Liver (tissue), 9 donors: Measurements from ENCODE around the gene ABTB2. TPM values are rescaled to one million over a fixed set of nuclear protein-coding genes. Genes with fewer than 3 reads are reported as not detected.

Experiments
- DNase-seq: peaks from one replicate; pipeline ENCODE4 v3.0.0-alpha.2; 2017; ENCODE audit warnings: low spot score
- H3K27ac ChIP-seq, 2 donors: one replicate each; pipeline ENCODE4 v1.7.0; 2013; ENCODE audit warnings: inconsistent platforms in 2 of 2, low read length in 2 of 2, control low read depth in 1 of 2, low read depth in 1 of 2, mild to moderate bottlenecking in 1 of 2
- H3K27me3 ChIP-seq, 4 donors: one replicate each; pipeline versions ENCODE4 v1.6.1 to v1.7.0; 2013; ENCODE audit warnings: low read length in 3 of 4, inconsistent platforms in 1 of 4, mild to moderate bottlenecking in 1 of 4, moderate library complexity in 1 of 4; ENCODE audit not compliant: control insufficient read depth in 4 of 4, insufficient read depth in 4 of 4
- H3K36me3 ChIP-seq, 4 donors: one replicate each; pipeline versions ENCODE4 v1.6.1 to v1.7.0; 2013; ENCODE audit warnings: low read length in 3 of 4, mild to moderate bottlenecking in 3 of 4, low read depth in 1 of 4, moderate library complexity in 1 of 4; ENCODE audit not compliant: control insufficient read depth in 4 of 4, insufficient read depth in 3 of 4
- H3K4me1 ChIP-seq, 4 donors: one replicate each; pipeline versions ENCODE4 v1.6.1 to v1.7.0; 2013; ENCODE audit warnings: low read length in 3 of 4, mild to moderate bottlenecking in 3 of 4, moderate library complexity in 1 of 4; ENCODE audit not compliant: control insufficient read depth in 4 of 4, insufficient read depth in 4 of 4
- H3K4me3 ChIP-seq, 3 donors: one replicate each; pipeline versions ENCODE4 v1.6.1 to v1.7.0; 2013; ENCODE audit warnings: low read length in 3 of 3, control low read depth in 1 of 3, low read depth in 1 of 3, mild to moderate bottlenecking in 1 of 3
- H3K9ac ChIP-seq, 2 donors: one replicate each; pipeline ENCODE4 v1.7.0; 2013; ENCODE audit warnings: low read length in 2 of 2, mild to moderate bottlenecking in 2 of 2, moderate library complexity in 2 of 2, control low read depth in 1 of 2, low read depth in 1 of 2
- H3K9me3 ChIP-seq, 4 donors: one replicate each; pipeline versions ENCODE4 v1.6.1 to v1.7.0; 2013; ENCODE audit warnings: low read length in 3 of 4; ENCODE audit not compliant: control insufficient read depth in 4 of 4
- EGR1 ChIP-seq, 2 donors: IDR thresholded peaks; 2 replicates each; pipeline ENCODE4 v1.6.1; 2016 to 2018; ENCODE audit warnings: antibody characterized with exemption in 2 of 2, low read depth in 2 of 2
- FOXA2 ChIP-seq: IDR thresholded peaks from 2 replicates; pipeline ENCODE4 v1.6.1; 2016; ENCODE audit warnings: antibody characterized with exemption
- HNF4A ChIP-seq, 2 donors: conservative IDR thresholded peaks; 2 replicates each; pipeline ENCODE4 v1.6.1; 2016; ENCODE audit warnings: antibody characterized with exemption in 2 of 2, mild to moderate bottlenecking in 2 of 2
- HNF4G ChIP-seq: IDR thresholded peaks from 2 replicates; pipeline ENCODE4 v1.6.1; 2016; ENCODE audit warnings: antibody characterized with exemption
- JUND ChIP-seq, 2 donors: IDR thresholded peaks; 2 replicates each; pipeline ENCODE4 v1.6.1; 2016; ENCODE audit warnings: antibody characterized with exemption in 2 of 2
- NR2F2 ChIP-seq: IDR thresholded peaks from 2 replicates; pipeline ENCODE4 v1.6.1; 2016; ENCODE audit warnings: antibody characterized with exemption
- RAD21 ChIP-seq, 2 donors: IDR thresholded peaks; 2 replicates each; pipeline ENCODE4 v1.6.1; 2016; ENCODE audit warnings: antibody characterized with exemption in 2 of 2, mild to moderate bottlenecking in 2 of 2
- RXRA ChIP-seq, 2 donors: IDR thresholded peaks; 2 replicates each; pipeline ENCODE4 v1.6.1; 2017 to 2018; ENCODE audit warnings: antibody characterized with exemption in 2 of 2, mild to moderate bottlenecking in 1 of 2
- SP1 ChIP-seq: IDR thresholded peaks from 2 replicates; pipeline ENCODE4 v1.6.1; 2018; ENCODE audit warnings: antibody characterized with exemption, mild to moderate bottlenecking
- TAF1 ChIP-seq: conservative IDR thresholded peaks from 2 replicates; pipeline ENCODE4 v1.6.1; 2016; ENCODE audit warnings: antibody characterized with exemption, mild to moderate bottlenecking
- ZBTB33 ChIP-seq: IDR thresholded peaks from 2 replicates; pipeline ENCODE4 v1.6.1; 2016; ENCODE audit warnings: antibody characterized with exemption
- WGBS: extraction: QIAGEN DNeasy Blood & Tissue Kit; methylation state at CpG from one replicate; pipeline ENCODE4 v1.1.7; 2013; 5-methylcytosine and 5-hydroxymethylcytosine counted together
- polyA plus RNA-seq, 2 donors: library from polyadenylated mRNA; stranded (reverse) in 1 of 2; unstranded in 1 of 2; fragments of 200-250 nt in 1 of 2; fragments of >200 nt in 1 of 2; fragmentation: Nextera tagmentation in 1 of 2; extraction: Ambion mirVana in 1 of 2; gene quantifications; one replicate each; pipeline versions ENCODE4 v1.2.1 to v1.2.3, GENCODE V29; 2013 to 2015
- total RNA-seq, 2 donors: library from RNA; depleted of rRNA; stranded (reverse); fragments of >200 nt; gene quantifications; one replicate each; pipeline ENCODE4 v1.2.3, GENCODE V29; 2014
- TF ChIP-seq, protein P1 (sequence below): fragments of 150-350 bp; IDR thresholded peaks from 2 replicates; pipeline ENCODE4 v1.5.1; 2017; ENCODE audit warnings: improper control_type of control experiment, low read depth, low read length; ENCODE audit not compliant: missing input control
- TF ChIP-seq, protein P2 (sequence below): IDR thresholded peaks from 2 replicates; pipeline ENCODE4 v1.6.1; 2016; ENCODE audit warnings: antibody characterized with exemption
- TF ChIP-seq, protein P3 (sequence below): IDR thresholded peaks from 2 replicates; pipeline ENCODE4 v1.6.1; 2016; ENCODE audit warnings: antibody characterized with exemption
- donor health status: healthy.
- donor health status: healthy.
- donor health status: healthy.
- donor health status: healthy.
- donor health status: healthy.

Gene ABTB2
- total and polyA plus RNA-seq, 4 donors, result 2.4 to 8.9 (median 6.1) TPM

DNA sequence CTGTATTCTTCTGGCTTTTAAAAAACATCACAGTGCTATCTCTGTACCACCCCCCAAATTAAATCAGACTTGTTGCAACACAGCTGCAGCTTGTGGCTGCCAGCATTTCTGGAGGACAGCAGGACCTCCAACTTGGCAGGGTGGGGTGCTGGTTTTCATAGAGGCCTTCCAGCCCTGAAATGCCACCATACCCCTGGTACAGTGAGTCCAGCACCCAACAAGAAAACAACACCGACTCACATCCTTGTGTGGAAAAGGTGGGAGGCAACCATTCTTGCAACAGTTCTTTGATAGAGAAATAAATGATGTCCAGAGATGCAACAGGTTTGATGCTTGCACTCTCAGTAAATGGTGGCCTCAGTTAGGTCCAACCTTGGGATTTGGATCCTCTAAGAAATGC, 96.0 kb downstream of the ABTB2 start:
- H3K9me3 ChIP-seq, result no peaks in the 10 kb centered on the region
- H3K36me3 ChIP-seq, result no peaks in the 10 kb centered on the region
- H3K27ac ChIP-seq, result no peak overlapping the region
- no peak for TF ChIP-seq HNF4G
- no peak for TF ChIP-seq NR2F2
- TF ChIP-seq, protein P1, sequence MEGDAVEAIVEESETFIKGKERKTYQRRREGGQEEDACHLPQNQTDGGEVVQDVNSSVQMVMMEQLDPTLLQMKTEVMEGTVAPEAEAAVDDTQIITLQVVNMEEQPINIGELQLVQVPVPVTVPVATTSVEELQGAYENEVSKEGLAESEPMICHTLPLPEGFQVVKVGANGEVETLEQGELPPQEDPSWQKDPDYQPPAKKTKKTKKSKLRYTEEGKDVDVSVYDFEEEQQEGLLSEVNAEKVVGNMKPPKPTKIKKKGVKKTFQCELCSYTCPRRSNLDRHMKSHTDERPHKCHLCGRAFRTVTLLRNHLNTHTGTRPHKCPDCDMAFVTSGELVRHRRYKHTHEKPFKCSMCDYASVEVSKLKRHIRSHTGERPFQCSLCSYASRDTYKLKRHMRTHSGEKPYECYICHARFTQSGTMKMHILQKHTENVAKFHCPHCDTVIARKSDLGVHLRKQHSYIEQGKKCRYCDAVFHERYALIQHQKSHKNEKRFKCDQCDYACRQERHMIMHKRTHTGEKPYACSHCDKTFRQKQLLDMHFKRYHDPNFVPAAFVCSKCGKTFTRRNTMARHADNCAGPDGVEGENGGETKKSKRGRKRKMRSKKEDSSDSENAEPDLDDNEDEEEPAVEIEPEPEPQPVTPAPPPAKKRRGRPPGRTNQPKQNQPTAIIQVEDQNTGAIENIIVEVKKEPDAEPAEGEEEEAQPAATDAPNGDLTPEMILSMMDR, result no peak
- TF ChIP-seq RXRA (IDR thresholded peaks at IDR 0.05), result no peak
- no peak for TF ChIP-seq RAD21 (IDR thresholded peaks at IDR 0.05)
- TF ChIP-seq SP1, result no peak
- TF ChIP-seq FOXA2, result no peak
- TF ChIP-seq ZBTB33, result no peak
- TF ChIP-seq JUND (IDR thresholded peaks at IDR 0.05), result no peak
- H3K9ac ChIP-seq, result no peak overlapping the region
- DNase-seq, result no peak
- WGBS, result 98% methylated on average over 1 of the region's 1 CpG
- no peaks in the 10 kb centered on the region for H3K27me3 ChIP-seq
- no peak overlapping the region for H3K4me3 ChIP-seq
- H3K4me1 ChIP-seq, result peaks cover 4 to 18% (median 11%) of the 10 kb centered on the region in 4 donors

DNA sequence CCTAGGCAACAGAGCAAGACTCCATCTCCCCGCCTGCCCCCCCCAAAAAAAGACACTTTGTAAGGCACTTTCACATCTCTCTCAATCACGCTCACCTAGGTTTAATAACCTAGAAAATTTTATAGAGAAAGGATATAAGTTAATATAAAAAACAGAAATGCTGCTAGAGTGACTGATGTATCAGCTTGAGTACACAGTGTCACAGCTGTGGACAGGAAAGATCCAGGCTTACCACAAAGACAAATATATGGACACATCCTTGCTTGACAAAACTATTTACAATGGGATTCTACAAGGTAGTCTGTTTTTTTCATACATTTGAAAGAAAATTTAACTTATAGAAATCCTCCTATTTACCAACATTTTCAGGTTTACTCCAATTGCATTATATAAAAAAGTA, 96.7 kb downstream of the ABTB2 start:
- 96% methylated on average over 2 of the region's 2 CpGs for WGBS
- Histone ChIP-seq H3K36me3 (no peaks in the 10 kb centered on the region), H3K4me1 (peaks cover 4 to 18% (median 11%) of the 10 kb centered on the region in 4 donors), H3K9me3 (no peaks in the 10 kb centered on the region), H3K4me3 (no peak overlapping the region), H3K27me3 (no peaks in the 10 kb centered on the region), H3K27ac (no peak overlapping the region), H3K9ac (no peak overlapping the region)
- no peak for DNase-seq
- TF ChIP-seq RXRA (IDR thresholded peaks at IDR 0.05) (no peak), NR2F2 (no peak), EGR1 (IDR thresholded peaks at IDR 0.05; ENCODE audit: low read depth in 2 of 2) (no peak), TAF1 (no peak), JUND (IDR thresholded peaks at IDR 0.05) (no peak), HNF4G (no peak), HNF4A (conservative IDR thresholded peaks at IDR 0.05) (no peak), ZBTB33 (no peak), SP1 (no peak), FOXA2 (no peak), RAD21 (IDR thresholded peaks at IDR 0.05) (no peak)
- TF ChIP-seq, protein P2, sequence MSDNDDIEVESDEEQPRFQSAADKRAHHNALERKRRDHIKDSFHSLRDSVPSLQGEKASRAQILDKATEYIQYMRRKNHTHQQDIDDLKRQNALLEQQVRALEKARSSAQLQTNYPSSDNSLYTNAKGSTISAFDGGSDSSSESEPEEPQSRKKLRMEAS, result no peak
- TF ChIP-seq, protein P3, sequence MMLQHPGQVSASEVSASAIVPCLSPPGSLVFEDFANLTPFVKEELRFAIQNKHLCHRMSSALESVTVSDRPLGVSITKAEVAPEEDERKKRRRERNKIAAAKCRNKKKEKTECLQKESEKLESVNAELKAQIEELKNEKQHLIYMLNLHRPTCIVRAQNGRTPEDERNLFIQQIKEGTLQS, result no peak
